ENCODE measurements around the gene PTPRU.

DNA sequence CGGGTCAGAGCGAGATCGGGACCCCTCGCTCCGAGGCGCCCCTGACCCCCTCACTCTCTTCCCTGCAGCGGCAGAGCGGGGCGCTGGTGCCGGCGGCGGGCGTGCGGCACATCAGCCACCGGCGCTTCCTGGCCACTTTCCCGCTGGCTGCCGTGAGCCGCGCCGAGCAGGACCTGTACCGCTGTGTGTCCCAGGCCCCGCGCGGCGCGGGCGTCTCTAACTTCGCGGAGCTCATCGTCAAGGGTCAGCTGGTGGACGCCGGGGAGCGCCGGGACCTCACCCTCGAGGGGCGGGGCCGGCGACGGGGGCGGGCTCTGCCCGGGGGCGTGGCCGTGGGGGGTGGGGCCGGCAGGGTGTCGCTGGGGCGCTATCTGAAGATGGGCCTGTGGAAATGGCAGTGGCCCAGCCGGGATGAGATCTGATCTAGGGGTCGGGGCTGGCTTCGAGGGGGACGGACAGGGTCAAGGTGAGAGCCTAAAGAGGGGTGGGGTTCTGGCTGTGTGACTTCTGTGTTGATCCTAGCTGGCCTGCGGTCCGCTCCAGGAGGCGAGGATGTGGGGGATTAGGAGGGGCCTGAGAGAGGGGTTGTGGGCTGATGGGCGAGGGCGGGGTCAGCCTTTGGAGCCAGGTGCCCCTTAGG is 23.6 kb downstream of the PTPRU start:
- TF ChIP-seq POLR2AphosphoS5 (IDR thresholded peaks at IDR 0.05; ENCODE audit: low read depth, low read length), result no peak
- TF ChIP-seq, protein P1, sequence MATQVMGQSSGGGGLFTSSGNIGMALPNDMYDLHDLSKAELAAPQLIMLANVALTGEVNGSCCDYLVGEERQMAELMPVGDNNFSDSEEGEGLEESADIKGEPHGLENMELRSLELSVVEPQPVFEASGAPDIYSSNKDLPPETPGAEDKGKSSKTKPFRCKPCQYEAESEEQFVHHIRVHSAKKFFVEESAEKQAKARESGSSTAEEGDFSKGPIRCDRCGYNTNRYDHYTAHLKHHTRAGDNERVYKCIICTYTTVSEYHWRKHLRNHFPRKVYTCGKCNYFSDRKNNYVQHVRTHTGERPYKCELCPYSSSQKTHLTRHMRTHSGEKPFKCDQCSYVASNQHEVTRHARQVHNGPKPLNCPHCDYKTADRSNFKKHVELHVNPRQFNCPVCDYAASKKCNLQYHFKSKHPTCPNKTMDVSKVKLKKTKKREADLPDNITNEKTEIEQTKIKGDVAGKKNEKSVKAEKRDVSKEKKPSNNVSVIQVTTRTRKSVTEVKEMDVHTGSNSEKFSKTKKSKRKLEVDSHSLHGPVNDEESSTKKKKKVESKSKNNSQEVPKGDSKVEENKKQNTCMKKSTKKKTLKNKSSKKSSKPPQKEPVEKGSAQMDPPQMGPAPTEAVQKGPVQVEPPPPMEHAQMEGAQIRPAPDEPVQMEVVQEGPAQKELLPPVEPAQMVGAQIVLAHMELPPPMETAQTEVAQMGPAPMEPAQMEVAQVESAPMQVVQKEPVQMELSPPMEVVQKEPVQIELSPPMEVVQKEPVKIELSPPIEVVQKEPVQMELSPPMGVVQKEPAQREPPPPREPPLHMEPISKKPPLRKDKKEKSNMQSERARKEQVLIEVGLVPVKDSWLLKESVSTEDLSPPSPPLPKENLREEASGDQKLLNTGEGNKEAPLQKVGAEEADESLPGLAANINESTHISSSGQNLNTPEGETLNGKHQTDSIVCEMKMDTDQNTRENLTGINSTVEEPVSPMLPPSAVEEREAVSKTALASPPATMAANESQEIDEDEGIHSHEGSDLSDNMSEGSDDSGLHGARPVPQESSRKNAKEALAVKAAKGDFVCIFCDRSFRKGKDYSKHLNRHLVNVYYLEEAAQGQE (IDR thresholded peaks at IDR 0.05; ENCODE audit: insufficient read depth in 1 of 2, low read depth in 2 of 2, low read length in 2 of 2), result no peak
